Stimulated activated CD8-positive, alpha-beta memory T cell treated with anti-CD3 and anti-CD28 coated beads, Interleukin-12 subunit alpha, Interleukin-12 subunit beta, amount 100 ng/mL, for 4 hours (primary cell): Measurements from ENCODE around the gene TTC7B.
"Not testable (repeated sequence)": the region's sequence is repeated elsewhere in the genome, so short reads cannot be mapped to it uniquely, and the experiment has no call there.

ENCODE experiments used
- DNase-seq: peaks from one replicate; pipeline ENCODE4 v3.0.0-alpha.2; 2020; ENCODE audit warnings: low read depth

Gene TTC7B

GRCh38 chr14:90815822-90816662, at the start of gene TTC7B:
Gene TTC7B, minus strand, starts transcription at chr14:90816430. Its CDS starts 135 bp downstream, at chr14:90816295.
- DNase-seq = no peak

DNA sequence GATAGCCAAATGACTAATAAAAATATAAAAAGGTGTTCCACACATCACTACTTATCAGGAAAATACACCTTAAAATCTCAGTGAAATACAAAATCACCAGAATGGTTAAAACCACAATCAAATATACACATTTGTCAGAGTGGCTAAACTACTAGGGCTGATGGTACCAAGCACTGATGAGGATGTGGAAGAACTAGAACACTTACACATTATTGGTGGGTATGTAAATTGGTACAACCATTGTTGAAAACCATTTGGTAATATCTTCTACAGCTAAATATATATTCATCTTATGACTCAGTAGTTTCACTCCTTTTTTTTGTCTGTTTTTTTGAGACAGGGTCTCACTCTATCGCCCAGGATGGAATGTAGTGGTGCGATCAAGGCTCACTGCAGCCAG, 48.5 kb upstream of the TTC7B start:
- DNase-seq = no peak

DNA sequence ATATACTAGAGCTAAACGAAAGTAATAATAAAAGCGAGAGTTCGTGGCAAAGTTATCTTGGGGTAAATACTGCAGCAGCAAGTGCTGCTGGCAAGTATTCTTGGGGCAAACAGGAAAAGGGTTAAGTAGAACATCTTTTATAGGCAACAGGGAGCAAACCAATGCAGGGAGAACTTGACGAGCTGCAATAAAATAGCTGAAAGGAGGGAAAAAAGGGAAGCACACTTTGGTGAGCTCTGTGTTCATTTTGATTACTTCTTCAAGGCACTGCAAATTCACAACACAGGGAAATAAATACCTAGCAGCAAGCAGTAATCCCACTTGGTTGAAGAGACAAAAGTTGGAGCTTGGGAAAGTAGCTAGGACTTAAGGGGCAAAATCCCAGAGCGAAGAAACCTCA, 42.3 kb upstream of the TTC7B start:
- no peak for DNase-seq

DNA sequence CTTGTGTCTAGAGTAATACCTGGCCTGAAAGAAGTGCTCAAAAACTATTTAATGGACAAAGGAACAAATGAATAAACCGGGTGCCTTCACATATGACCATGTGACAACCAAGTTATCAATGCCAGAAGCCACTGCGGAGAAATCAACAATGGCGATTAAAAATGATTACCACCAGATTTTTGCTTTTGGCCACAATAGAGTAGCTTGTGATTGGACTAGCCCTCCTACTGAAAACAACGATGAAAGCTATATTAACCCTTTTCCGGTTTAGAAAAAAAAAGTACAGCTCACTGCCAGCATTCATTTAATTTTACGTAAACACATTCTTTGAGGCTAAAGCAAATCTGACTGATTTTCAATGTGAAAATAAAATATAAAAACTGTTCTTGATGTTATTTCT, 41.6 kb upstream of the TTC7B start:
- no peak for DNase-seq

- DNase-seq = not testable (repeated sequence)
Measured at GRCh38 chr14:90856115-90856514, 39.9 kb upstream of the TTC7B start.

- DNase-seq = no peak
Measured at GRCh38 chr14:90853116-90853515, 36.9 kb upstream of the TTC7B start.

DNA sequence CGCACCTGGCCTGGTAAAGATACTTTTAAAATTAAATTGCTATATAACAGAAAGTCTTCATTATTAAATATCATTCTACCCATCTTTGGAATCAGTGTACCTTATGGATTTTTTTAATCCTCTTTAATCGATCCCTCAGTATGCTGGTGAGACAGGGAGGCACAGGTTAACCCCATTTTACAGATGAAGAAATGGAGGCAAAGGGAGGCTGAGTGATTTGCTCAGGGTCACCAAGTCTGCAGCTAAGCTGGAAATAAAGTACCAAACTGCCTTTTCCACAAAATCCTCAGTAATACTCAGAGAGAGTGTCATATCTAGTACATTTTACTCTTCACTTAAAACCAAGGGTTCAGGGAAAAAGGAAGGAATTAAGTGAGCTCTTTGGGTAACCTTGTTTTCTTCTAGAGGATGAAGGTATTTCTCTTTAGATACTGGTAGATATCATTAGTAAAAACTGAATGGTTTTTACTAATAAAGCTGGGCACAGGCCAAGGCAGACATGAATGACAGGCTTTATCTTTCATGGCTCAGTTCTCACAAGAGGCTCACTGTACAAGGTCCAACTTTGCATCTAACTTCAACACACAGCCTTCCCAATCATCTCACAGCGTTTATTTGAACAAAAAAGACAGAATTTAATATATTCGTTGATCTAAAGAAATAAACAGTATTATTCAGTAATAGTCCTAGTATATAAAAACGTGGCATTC, 35.3 kb upstream of the TTC7B start:
- no peak for DNase-seq

DNA sequence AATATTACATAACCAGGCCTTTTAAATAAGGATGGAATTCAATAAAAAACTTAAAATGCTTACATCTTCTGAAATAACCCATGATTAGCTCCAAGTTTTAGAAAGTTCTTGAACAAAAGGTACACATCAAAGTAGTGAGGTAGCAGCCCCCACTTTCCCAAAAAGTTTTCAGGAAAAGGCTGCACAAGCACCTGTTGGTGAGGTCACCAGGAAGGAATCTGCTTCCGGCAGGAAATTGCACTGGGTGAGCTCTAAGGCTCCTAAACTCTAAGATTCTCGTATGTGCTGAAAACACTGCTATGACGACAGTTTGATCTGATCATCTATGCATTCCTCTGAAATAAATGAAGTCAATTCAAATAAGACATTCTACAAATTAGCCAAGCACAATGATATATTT, 34.3 kb upstream of the TTC7B start:
- DNase-seq = no peak

DNA sequence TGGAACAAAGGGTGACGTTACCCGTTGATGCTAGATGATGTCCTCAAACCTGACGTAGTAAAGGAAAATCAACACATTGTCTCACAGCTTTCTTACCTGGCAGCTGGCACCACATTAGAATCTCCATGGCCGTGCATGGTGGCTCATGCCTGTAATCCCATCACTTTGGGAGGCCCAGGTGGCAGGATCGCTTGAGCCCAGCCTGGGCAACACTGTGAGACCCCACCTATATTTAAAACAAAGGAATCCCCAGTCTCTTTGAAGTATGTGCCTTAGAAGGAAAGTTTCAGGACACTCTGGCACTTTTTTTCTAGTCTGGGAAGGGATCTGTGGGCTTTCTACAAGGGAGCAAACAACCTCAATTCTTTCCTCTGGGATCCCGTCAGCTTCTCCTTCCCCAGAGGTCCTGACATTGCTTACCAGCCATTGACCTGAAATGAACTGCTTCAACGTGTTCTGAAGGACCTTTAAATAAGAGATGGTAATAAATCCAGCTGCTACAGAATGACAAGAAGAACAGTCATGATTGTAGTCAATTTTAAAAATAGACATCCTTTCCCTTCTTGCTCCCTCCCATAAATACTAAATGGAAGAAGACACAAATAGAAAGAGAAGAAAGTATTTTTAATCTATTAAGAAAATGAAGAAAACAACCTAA, 33.7 kb upstream of the TTC7B start:
- no peak for DNase-seq

DNA sequence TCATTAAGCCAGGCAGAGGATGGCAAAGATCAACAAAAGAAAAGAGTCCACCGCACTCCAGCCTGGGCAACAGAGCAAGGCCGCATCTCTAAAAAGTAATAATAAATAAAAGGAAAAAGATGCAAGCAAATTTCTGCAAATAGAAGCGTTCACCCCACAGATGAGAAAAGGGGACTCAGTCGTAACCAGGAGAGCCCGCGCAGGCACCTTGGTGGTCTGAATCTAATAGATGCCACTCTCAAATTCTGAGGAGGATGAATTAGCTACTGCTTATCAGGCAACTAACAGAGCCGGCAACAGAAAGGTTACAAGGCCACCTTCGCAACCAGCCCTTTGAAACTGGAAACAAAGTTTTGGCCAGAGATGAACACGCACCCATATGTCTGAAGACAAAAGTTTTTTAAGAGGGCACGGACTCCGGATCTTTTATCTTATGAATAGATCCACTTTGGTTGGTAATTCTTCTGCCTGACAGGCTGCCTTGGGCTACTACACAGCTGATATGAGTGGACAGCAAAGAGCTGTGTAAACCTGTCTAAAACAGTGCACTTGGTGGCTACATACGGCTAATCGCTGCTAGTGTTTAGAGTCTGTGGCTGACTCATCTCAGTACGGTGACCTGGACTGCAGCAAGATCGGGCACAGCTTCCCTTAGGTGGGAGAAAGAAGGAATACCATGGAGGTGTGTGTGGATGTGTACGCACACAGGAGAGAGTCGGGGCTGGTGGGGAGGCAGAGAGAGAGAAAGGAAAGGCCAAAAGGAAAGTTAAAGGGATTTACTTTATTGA, 32.9 kb upstream of the TTC7B start:
- no peak for DNase-seq

DNA sequence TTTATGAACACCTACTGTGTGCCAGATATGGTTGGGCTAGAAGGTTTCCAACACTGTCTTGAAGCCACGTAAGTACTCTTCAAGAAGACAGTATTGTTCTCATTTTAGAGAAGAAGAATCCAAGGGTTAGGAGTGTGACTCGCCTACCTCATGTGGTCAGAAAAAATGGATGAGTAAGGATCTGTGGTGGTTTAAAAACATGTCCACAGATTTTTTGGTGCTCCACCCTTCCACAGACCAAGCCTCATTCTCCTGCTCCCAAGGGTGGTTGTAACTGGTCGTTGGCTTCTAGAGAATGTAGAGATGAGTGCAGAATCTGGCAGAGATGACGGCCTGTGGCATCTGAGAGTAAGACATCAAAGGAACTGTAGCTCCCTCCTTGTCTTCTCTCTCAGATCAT, 30.3 kb upstream of the TTC7B start:
- DNase-seq = no peak

DNA sequence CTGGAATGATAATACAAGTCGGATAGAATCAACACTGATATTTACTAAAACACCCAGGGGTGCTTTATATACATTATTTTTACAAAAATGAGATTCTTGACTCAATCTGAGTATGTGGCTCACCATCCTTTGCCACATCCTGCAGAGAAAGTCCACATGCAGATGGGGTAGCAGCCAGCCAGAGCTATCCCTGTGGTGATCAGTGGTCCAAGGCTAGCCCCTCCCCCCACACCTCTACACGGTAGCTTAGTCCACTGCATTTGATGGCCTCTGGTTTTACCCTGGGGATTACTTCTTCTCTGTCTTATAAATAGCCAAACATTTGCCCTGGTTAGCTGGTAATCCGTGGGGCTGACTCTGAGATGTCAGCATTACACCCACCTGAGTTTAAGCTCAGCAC, 28.1 kb upstream of the TTC7B start:
- no peak for DNase-seq

DNA sequence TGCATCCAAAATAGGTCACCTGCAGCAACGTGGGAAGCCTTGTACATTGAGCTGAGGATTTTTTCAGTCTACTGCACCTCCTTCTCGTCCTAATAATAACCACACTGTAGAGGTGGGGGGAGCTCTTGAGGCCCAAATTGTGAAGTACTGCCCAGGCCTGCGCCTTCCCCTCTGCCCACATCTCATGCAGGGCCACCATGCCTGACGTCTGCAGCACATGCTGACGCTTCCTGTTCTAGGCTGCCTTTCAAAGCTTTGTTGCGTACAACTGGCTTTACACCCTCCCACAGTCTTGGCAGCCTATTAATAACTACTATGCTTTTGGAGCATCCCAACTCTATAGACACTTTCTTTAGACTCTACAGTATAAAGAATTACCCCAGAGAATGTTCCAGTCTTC, 26.5 kb upstream of the TTC7B start:
- no peak for DNase-seq

DNA sequence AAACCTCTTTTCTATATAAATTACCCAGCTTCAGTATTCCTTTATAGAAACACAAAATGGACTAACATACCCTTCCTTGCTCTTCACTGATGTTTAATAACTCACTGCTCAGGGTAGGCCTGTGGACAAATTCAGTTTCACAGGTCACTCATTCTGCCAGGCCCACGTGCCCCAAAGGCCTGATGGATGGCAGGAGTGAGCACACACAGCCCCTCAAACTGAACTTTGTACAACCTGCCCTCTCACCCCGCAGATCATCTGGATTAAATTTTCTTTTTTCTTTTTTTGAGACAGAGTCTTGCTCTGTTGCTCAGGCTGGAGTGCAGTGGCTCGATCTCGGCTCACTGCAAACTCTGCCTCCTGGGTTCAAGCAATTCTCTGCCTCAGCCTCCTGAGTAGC, 24.4 kb upstream of the TTC7B start:
- DNase-seq = not testable (repeated sequence)

DNA sequence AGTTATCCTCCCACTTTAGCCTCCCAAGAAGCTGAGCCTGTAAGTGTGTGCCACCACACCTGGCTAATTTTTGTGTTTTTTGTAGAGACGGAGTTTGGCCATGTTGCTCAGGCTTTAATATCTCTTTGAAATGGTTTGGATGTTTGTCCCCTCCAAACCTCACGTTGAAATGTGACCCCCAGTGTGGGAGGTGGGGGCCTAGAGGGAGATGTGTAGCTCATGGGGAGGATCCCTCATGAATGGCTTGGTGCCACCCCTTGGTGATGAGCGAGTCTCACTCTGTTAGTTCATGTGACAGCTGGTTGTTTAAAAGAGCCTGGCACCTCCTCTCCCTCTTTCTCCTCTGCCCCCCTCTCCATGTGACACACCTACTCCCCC, 23.6 kb upstream of the TTC7B start:
- DNase-seq = no peak

DNA sequence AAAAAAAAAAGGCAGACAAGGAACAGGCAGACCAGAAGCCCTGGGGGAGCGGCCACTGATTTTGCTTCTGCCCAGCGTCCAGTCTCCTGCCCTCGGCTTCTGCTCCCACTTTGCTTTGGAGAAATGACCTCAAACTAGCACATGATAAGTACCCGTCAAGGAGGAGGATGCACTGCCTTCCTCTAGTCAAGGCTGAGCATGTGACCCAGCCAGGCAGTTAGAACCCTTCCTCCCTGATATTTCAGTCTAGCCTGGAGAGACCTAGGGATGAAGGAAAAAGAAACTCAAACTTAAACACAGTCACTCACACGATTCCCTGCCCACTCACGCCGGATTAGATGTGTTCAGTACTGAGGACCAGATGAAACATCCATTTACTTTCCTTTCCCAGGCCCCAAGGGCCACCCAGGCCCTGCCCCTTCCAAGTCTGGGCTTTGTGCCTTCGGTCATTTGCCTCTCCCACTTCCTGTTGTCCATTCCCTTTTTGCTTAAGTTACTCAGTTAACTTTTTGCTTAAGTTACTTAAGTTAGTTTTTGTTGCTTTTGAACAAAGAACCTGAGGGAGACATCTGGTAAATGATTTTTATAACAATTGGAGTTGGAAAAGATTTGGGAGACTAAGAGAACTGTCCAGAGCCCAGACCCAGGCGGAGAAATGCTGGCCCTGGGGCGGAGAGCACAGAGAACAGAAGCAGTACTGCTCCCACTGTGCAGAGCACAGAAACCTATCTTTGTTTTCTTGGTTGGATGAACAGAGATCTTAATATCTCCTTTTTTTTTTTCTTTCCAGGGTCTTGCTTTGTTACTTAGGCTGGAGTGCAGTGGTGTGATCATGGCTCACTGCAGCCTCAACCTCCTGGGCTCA, 23.0 kb upstream of the TTC7B start:
- no peak for DNase-seq

DNA sequence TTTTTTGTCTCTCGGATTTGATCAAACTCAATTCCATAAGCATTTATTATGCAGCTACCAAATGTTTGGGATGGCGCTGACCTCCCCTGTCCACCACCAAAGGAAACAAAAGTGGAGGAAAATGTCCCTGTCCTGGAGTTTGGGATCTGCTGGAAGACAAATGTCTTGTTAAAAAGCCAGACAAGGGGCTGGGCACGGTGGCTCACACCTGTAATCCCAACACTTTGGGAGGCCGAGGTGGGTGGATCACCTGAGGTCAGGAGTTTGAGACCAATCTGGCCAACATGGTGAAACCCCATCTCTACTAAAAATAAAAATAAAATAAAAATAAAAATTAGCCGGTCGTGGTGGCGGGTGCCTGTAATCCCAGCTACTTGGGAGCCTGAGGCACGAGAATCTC, 22.3 kb upstream of the TTC7B start:
- DNase-seq = not testable (repeated sequence)

DNA sequence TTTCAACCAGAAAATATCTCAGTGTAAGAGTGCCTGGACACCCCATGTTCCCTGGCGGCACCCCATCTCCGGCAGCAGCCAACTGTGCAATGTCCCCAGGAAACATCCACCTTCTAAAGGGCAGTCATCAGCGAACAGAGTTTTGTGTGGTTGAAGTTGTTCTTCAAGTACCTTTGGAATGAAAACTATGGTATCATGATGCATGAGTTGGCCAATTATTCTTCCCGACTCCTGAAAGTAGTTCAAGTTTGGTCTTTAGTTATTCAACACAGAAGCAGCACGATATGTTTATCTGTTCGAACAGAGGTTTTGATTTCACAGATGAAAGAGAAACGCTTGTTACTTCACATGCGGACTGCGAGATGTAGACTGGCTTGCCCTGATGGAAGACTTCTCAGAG, 21.1 kb upstream of the TTC7B start:
- DNase-seq = no peak

GRCh38 chr14:90836692-90837063, 20.4 kb upstream of the TTC7B start:
- DNase-seq = no peak

DNA sequence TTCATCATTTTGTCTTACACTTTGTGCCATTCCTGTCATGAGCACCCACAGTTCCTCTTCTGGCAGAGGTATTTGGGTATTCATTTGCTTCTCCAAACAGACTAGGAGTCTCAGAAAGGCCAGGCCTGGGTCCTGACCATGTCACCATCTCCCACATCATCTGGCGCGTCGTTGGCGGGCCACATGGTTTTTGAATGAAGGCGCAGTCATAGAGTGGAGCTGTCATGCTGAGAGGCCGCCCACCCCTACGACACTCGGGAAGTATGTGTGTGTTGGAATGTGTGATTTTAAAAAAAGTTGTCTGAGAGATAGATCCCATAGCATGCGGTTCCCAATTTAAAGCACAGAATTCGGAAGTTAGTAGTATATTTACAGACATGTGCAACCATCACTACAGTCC, 15.6 kb upstream of the TTC7B start:
- DNase-seq = no peak

DNA sequence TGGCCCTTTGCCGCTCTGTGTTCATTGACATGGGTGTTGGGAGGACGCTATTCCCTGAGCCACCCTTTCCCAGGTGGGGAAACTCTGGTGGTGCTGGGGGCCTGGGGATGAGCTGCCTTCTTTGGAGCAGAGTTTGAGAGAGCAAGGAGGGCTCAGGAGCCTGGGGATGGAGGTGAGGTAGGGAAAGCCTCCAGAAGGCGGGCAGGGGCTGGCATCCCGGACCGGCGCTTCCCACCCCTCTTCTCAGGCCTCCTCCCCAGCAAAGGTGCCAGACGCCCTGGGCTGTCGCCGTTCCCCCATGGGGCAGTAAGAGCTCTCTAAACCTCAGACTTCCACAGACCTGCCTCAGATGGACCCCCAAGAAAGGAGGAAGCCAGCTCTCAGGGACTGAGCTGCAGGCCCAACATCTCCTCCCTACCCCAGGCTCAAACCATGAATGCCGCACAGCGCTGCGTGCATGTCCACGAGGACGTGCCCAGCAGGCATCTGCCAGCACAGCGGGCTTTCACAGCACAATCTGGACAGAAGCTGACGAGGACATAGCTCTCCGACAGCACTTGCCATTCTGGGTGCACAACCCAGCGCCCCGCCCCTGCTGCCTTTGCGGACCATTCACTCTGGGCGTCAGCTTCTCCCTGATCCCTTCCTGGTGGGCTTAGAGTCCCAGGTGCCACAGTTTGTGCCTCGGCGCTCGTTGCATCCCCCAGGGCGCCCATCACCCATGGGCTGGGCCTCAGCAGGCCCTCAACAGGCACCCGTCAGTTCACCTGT, 14.9 kb upstream of the TTC7B start:
- no peak for DNase-seq
